GM18951 (cell line): ENCODE measurements around the gene TMEM14A.

Experiments used
- POLR2A ChIP-seq: IDR thresholded peaks from 4 replicates; pipeline ENCODE4 v1.6.1; 2011; ENCODE audit warnings: mild to moderate bottlenecking; ENCODE audit not compliant: insufficient read length, insufficient read depth; ENCODE audit errors: extremely low read depth
- in situ Hi-C: fragments of 300-500 bp; cut with MboI; formaldehyde crosslinking; loops from one replicate; pipeline ENCODE4 v1.12.0; 2022; ENCODE audit warnings: low sequenced_read_pairs, mixed read lengths, inconsistent platforms; ENCODE audit not compliant: unreplicated experiment

Gene TMEM14A

GRCh38 chr6:52670502-52671409 lies at the start of gene TMEM14A:
TMEM14A (plus strand) TSS chr6:52671113; CDS start chr6:52677103, 5,990 bp downstream.
- in situ Hi-C loops, result no loop called here
- TF ChIP-seq POLR2A, result peak; percentile 90

DNA sequence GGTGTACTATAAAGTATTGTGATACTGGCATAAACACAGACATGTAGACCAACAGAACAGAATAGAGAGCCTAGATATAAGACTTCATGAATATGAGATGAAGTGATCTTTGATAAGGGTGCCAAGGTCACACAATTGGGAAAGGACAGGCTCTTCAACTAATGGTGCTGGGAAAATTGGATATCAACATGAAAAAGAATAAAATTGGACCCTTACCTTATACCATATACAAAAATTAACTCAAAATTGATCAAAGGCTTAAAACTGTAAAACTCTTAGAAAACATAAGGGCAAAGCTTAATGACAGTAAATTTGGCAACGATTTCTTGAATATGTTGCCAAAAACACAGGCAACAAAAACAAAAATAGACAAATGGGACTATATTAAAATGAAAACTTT lies 49.3 kb upstream of the TMEM14A start:
- no peak for TF ChIP-seq POLR2A
- in situ Hi-C loops, result no loop called here

DNA sequence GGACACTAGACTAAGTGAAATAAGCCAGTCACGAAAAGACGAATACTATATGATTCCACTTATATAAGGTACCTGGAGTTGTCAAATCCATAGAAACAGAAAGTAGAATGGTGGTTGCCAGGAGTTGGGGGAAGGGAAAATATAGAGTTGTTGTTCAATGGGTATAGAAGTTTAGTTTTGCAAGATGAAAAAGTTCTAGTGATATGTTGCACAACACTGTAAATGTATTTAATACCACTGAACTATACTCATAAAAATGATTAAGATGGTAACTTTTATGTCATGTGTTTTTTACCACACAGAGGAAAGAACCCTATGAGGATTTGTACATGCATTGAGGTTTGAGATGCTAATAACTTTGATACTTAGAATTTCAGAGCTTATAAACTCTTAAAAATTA lies 48.1 kb upstream of the TMEM14A start:
- TF ChIP-seq POLR2A, result no peak
- in situ Hi-C loops, result no loop called here

- in situ Hi-C loops, result no loop called here
- no peak for TF ChIP-seq POLR2A
Observed at GRCh38 chr6:52632011-52632410, 38.9 kb upstream of the TMEM14A start.

DNA sequence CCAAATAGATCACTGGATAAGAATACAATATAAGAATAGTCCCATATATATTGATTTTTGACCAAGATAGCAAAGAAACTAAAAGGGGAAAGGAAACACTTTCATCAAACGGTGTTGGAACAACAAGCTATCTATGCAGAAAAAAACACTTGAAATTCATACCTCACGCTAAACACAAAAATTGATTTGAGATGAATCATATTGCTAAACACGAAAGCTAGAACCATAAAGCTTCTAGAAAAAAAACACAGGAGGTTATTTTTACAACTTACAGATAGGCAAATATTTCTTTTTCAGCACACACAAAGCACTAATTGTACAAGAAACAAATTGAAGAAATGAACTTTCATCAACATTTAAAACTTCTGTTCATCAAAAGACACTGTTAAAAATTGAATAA lies 36.7 kb upstream of the TMEM14A start:
- TF ChIP-seq POLR2A, result no peak
- in situ Hi-C loops, result no loop called here

- in situ Hi-C loops, result no loop called here
- TF ChIP-seq POLR2A, result no peak
Observed at GRCh38 chr6:52635049-52635577, 35.8 kb upstream of the TMEM14A start.

DNA sequence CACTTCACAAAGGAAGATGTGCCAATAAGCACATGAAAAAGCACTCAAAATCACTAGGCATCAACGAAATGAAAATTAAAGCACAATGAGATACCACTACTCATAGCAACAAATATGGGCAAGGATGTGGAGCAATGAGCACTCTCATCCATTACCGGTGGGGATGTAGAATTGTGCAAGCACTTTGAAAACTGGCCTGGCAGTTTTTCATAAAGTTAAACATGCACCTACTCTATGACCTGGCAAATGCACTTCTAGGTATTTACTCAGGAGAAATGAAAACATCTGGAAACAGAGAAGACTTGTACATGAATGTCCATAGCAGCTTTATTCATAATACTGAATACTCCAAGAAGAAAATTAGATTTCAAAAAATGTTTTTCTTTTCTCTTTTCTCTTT lies 34.1 kb upstream of the TMEM14A start:
- no peak for TF ChIP-seq POLR2A

DNA sequence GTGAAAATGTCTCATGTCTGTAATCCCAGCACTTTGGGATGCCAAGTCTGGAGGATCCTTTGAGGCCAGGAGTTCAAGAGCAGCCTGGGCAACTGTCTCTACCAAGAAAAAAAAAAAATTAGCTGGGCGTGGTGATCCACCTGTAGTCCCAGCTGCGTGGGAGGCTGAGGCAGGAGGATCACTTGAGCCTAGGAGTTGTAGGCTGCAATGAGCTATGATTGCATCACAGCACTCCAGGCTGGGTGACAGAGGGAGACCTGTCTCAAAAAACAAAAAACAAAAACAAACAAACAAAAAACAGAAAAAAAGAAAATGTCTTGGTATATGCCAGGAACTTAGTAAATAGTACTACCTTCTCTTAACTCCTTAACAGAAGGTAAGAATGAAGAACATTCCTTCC lies 31.4 kb upstream of the TMEM14A start:
- in situ Hi-C loops, result no loop called here
- TF ChIP-seq POLR2A, result no peak

More for the DNA sequence above, 34.1 kb upstream of the TMEM14A start:
- in situ Hi-C loops, result no loop called here

- in situ Hi-C loops, result no loop called here
- no peak for TF ChIP-seq POLR2A
Observed at GRCh38 chr6:52640170-52640569, 30.7 kb upstream of the TMEM14A start.

- in situ Hi-C loops, result no loop called here
- TF ChIP-seq POLR2A, result no peak
Observed at GRCh38 chr6:52640916-52641315, 30.0 kb upstream of the TMEM14A start.

DNA sequence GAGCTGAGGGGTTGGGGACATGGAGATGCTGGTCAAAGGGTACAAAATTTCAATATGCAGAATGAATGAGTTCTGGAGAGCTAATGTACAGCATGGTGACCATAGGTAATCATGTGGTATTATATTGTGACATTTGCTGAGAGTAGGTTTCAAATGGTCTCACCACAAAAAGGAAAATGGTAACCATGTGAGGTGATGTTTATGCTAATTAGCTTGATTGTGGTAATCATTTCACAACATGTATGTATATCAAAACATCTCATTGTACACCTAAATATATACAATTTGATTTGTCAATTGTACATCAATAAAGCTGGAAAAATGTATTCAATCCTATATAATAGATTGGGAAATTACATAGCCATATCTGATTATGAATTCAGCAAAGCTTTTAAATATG lies 29.5 kb upstream of the TMEM14A start:
- no peak for TF ChIP-seq POLR2A
- in situ Hi-C loops, result no loop called here

- in situ Hi-C loops, result no loop called here
- TF ChIP-seq POLR2A, result no peak
Observed at GRCh38 chr6:52641826-52642225, 29.1 kb upstream of the TMEM14A start.

- in situ Hi-C loops, result no loop called here
- no peak for TF ChIP-seq POLR2A
Observed at GRCh38 chr6:52642368-52642767, 28.5 kb upstream of the TMEM14A start.

GRCh38 chr6:52643158-52643557 lies 27.8 kb upstream of the TMEM14A start:
- in situ Hi-C loops, result no loop called here
- no peak for TF ChIP-seq POLR2A
